Measurements from ENCODE around the gene ZC3HAV1. TPM values are rescaled to one million over a fixed set of nuclear protein-coding genes. Genes with fewer than 3 reads are reported as not detected.

ZC3HAV1 gene
- total RNA-seq, 3 donors from 2014 or later: 22.1 to 41.3 (median 37.7) TPM

DNA sequence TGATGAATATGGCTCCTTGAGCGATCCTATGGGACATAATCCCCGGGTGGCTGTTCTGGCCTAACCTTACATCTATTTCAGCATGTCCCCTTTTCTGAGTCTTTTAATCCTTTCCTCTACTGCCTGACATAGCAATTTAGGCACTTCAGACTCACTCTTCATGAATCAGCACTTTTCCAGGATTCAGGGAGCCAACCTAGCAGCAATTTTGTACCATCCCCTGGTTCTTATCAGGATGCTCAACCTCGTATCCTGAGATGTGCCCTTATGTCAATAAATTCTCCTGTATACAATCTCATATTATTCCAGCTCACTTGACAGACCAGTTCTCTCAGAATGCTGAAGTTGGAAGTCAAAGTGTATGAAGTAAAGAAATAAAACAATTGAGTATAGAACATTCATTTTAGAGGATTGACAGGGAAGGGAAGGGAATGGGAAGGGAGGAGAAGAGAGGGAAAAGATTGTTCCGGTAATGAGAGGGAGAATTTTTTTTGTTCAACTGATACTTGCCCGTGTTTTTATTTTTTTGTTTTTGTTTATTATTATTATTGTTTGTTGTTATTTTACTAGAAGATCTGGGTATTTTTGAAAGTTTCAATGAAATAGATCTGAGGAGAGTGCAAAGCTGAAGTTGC is 8.2 kb upstream of the ZC3HAV1 start:
- no peak for DNase-seq (ENCODE audit: low spot score in 2 of 2)
- H3K9me3 ChIP-seq: no peaks in the 10 kb centered on the region
- H3K4me1 ChIP-seq: no peaks in the 10 kb centered on the region
- H3K36me3 ChIP-seq: no peaks in the 10 kb centered on the region
- intact Hi-C loops (cut with DNase I; ENCODE audit: low total_unique reads): no loop called here
- H3K27me3 ChIP-seq: no peaks in the 10 kb centered on the region
- no peak overlapping the region for H3K4me3 ChIP-seq
- TF ChIP-seq POLR2AphosphoS5 (IDR thresholded peaks at IDR 0.05): no peak
- no peak for TF ChIP-seq POLR2A (IDR thresholded peaks at IDR 0.05)
- TF ChIP-seq CTCF (IDR thresholded peaks at IDR 0.05): no peak
- H3K27ac ChIP-seq: no peak overlapping the region

DNA sequence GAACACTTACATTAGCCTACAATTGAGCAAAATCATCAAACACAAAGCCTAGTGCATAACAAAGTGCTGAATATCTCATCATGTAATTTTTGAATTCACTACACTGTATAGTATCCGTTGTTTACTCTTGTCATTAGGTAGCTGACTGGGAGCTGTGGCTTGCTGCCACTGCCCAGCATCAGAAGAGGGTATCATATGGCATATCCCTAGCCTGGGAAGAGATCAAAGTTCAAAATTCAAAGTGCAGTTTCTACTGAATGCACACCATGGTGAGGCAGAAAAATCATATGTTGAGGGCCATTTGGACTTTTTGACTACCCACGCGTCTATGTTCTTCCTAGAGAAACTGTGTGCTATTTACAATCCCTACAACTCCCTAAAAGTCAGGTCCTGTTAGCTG is 7.5 kb upstream of the ZC3HAV1 start:
- H3K27me3 ChIP-seq: no peaks in the 10 kb centered on the region
- H3K27ac ChIP-seq: no peak overlapping the region
- no peak for DNase-seq (ENCODE audit: low spot score in 2 of 2)
- H3K9me3 ChIP-seq: no peaks in the 10 kb centered on the region
- H3K36me3 ChIP-seq: no peaks in the 10 kb centered on the region
- no peak for TF ChIP-seq POLR2AphosphoS5 (IDR thresholded peaks at IDR 0.05)
- no peak for TF ChIP-seq CTCF (IDR thresholded peaks at IDR 0.05)
- no peak for TF ChIP-seq POLR2A (IDR thresholded peaks at IDR 0.05)
- no peak overlapping the region for H3K4me3 ChIP-seq
- no peaks in the 10 kb centered on the region for H3K4me1 ChIP-seq
- intact Hi-C loops (cut with DNase I; ENCODE audit: low total_unique reads): no loop called here

DNA sequence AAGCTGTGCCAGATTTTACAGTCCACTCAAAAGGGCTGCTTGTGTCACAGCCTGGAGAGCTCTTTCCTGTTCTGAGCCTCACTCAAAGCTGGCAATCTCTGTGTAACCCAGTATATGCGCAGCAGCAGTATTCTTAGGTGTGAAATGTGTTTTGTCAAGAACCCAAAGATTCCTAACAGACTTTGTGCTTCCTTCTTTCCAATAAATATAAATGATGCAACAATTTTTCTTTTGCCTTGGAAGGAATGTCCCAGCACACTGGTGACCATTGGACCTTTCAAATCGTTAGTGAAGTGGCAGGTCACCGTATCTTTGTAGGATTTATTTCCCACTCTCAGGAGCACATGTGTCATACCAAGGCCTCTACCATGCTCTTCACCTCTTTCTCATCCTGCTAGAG is 5.6 kb upstream of the ZC3HAV1 start:
- no peak for DNase-seq (ENCODE audit: low spot score in 2 of 2)
- H3K27me3 ChIP-seq: no peaks in the 10 kb centered on the region
- TF ChIP-seq POLR2A (IDR thresholded peaks at IDR 0.05) (no peak), CTCF (IDR thresholded peaks at IDR 0.05) (no peak), POLR2AphosphoS5 (IDR thresholded peaks at IDR 0.05) (no peak)
- no peaks in the 10 kb centered on the region for H3K9me3 ChIP-seq
- no peak overlapping the region for H3K4me3 ChIP-seq
- H3K36me3 ChIP-seq: no peaks in the 10 kb centered on the region
- no peaks in the 10 kb centered on the region for H3K4me1 ChIP-seq
- intact Hi-C loops (cut with DNase I; ENCODE audit: low total_unique reads): no loop called here
- no peak overlapping the region for H3K27ac ChIP-seq

- Histone ChIP-seq H3K4me1 (no peaks in the 10 kb centered on the region), H3K4me3 (no peak overlapping the region), H3K27me3 (no peaks in the 10 kb centered on the region), H3K9me3 (no peaks in the 10 kb centered on the region), H3K36me3 (no peaks in the 10 kb centered on the region), H3K27ac (no peak overlapping the region)
- intact Hi-C loops (cut with DNase I; ENCODE audit: low total_unique reads): no loop called here
- TF ChIP-seq POLR2A (IDR thresholded peaks at IDR 0.05) (no peak), POLR2AphosphoS5 (IDR thresholded peaks at IDR 0.05) (no peak), CTCF (IDR thresholded peaks at IDR 0.05) (no peak)
- no peak for DNase-seq (ENCODE audit: low spot score in 2 of 2)
Measured at GRCh38 chr7:139114585-139114984, 5.1 kb upstream of the ZC3HAV1 start.

DNA sequence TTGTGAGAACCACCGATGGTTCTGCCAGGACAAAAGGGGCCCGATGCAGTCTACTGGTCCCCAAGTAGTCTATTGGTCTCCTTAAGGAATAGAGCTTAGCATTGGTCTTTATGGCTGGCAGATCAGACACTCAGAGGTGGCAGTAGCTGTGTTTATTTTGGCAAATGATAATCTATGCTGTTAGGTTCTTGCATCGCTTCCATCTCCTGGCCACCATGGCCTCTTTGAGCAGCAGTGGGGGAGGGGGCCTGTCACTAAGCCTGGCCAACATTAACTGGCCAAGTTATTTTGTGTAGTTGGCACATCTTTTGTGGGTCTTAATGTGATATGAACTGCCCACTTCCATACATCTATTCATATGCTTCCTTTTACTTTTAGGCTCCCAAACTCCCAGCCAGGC is 4.5 kb upstream of the ZC3HAV1 start:
- no peaks in the 10 kb centered on the region for H3K4me1 ChIP-seq
- H3K27me3 ChIP-seq: no peaks in the 10 kb centered on the region
- intact Hi-C loops (cut with DNase I; ENCODE audit: low total_unique reads): no loop called here
- DNase-seq (ENCODE audit: low spot score in 2 of 2): no peak
- TF ChIP-seq POLR2AphosphoS5 (IDR thresholded peaks at IDR 0.05) (no peak), CTCF (IDR thresholded peaks at IDR 0.05) (no peak), POLR2A (IDR thresholded peaks at IDR 0.05) (no peak)
- no peaks in the 10 kb centered on the region for H3K36me3 ChIP-seq
- no peak overlapping the region for H3K27ac ChIP-seq
- no peaks in the 10 kb centered on the region for H3K9me3 ChIP-seq
- no peak overlapping the region for H3K4me3 ChIP-seq
